Lung (tissue), 12 donors: ENCODE measurements around the gene KCTD16. TPM values are rescaled to one million over a fixed set of nuclear protein-coding genes. Genes with fewer than 3 reads are reported as not detected.

ENCODE experiments used
- ATAC-seq: fragments of 200-7000 bp; cut with Tn5 transposase; one replicate; pipeline ENCODE4 v1.9.1; 2020; ENCODE audit warnings: moderate number of reproducible peaks; ENCODE audit not compliant: insufficient read depth, low FRiP score
- DNase-seq, 3 donors: peaks; one replicate each; pipeline ENCODE4 v3.0.0-alpha.2; 2013 to 2017
- H3K27ac ChIP-seq, 2 donors: one replicate each; pipeline ENCODE4 v1.5.1; 2013; ENCODE audit warnings: mild to moderate bottlenecking in 2 of 2, moderate library complexity in 2 of 2, control low read depth in 1 of 2, inconsistent platforms in 1 of 2, low read depth in 1 of 2, low read length in 1 of 2
- H3K27me3 ChIP-seq, 3 donors: one replicate each; pipeline ENCODE4 v1.5.1; 2013; ENCODE audit warnings: low read length in 2 of 3; ENCODE audit not compliant: control insufficient read depth in 3 of 3, insufficient read depth in 3 of 3
- H3K36me3 ChIP-seq, 4 donors: one replicate each; pipeline ENCODE4 v1.5.1; 2013; ENCODE audit warnings: low read length in 4 of 4, mild to moderate bottlenecking in 1 of 4, moderate library complexity in 1 of 4; ENCODE audit not compliant: control insufficient read depth in 4 of 4, insufficient read depth in 4 of 4
- H3K4me1 ChIP-seq, 5 donors: one replicate each; pipeline ENCODE4 v1.5.1; 2013; ENCODE audit warnings: low read length in 5 of 5, mild to moderate bottlenecking in 2 of 5, moderate library complexity in 1 of 5; ENCODE audit not compliant: control insufficient read depth in 5 of 5, insufficient read depth in 5 of 5
- H3K4me3 ChIP-seq: one replicate; pipeline ENCODE4 v1.5.1; 2013; ENCODE audit warnings: mild to moderate bottlenecking, control low read depth, moderate library complexity
- H3K9ac ChIP-seq, 2 donors: one replicate each; pipeline ENCODE4 v1.5.1; 2013; ENCODE audit warnings: low read length in 2 of 2, control low read depth in 1 of 2; ENCODE audit not compliant: insufficient read depth in 1 of 2
- H3K9me3 ChIP-seq, 4 donors: one replicate each; pipeline ENCODE4 v1.5.1; 2013; ENCODE audit warnings: low read length in 3 of 4, mild to moderate bottlenecking in 1 of 4, moderate library complexity in 1 of 4; ENCODE audit not compliant: control insufficient read depth in 4 of 4, insufficient read depth in 3 of 4
- CTCF ChIP-seq: IDR thresholded peaks from 2 replicates; pipeline ENCODE4 v1.5.1; 2012; ENCODE audit warnings: mild to moderate bottlenecking; ENCODE audit errors: control extremely low read depth, extremely low read depth
- WGBS, 2 donors: extraction: QIAGEN DNeasy Blood & Tissue Kit; methylation state at CpG; one replicate each; pipeline ENCODE4 v1.1.7; 2013; 5-methylcytosine and 5-hydroxymethylcytosine counted together
- polyA plus RNA-seq, 2 donors: library from polyadenylated mRNA; stranded (reverse); fragments of 200-250 nt; gene quantifications; one replicate each; pipeline ENCODE4 v1.2.1, GENCODE V29; 2013
- total RNA-seq, 2 donors: library from RNA; depleted of rRNA in 1 of 2; stranded (reverse); fragments of >200 nt in 1 of 2; gene quantifications; one replicate each; pipeline ENCODE4 v1.2.1, GENCODE V29; 2014 to 2021
- donor health status: control.
- donor health status: control.
- donor health status: Bipolar disorder and iron deficiency.
- donor health status: healthy.
- donor health status: DM: yes; HTN: yes; CAD: no.

KCTD16 gene
- total and polyA plus RNA-seq, 4 donors = 0.07 to 0.63 (median 0.27) TPM

- Histone ChIP-seq H3K9ac (no peak overlapping the region), H3K27ac (no peak overlapping the region), H3K27me3 (no peaks in the 10 kb centered on the region), H3K4me1 (peaks cover 0 to 5% (median 0%) of the 10 kb centered on the region in 5 donors), H3K36me3 (no peaks in the 10 kb centered on the region), H3K4me3 (no peak overlapping the region), H3K9me3 (no peaks in the 10 kb centered on the region)
- no peak for ATAC-seq
- no peak for TF ChIP-seq CTCF
- 87 to 95% methylated on average over 2 of the region's 2 CpGs for WGBS, 2 donors
- DNase-seq = peak in 1 of 3 donors; percentile 32
Measured at GRCh38 chr5:144284931-144285502, 114.3 kb downstream of the KCTD16 start.

- Histone ChIP-seq H3K9me3 (no peaks in the 10 kb centered on the region), H3K27ac (no peak overlapping the region), H3K4me3 (no peak overlapping the region), H3K36me3 (no peaks in the 10 kb centered on the region), H3K27me3 (no peaks in the 10 kb centered on the region), H3K9ac (no peak overlapping the region), H3K4me1 (peaks cover 0 to 5% (median 0%) of the 10 kb centered on the region in 5 donors)
- ATAC-seq = no peak
- 81 to 93% methylated on average over 2 of the region's 2 CpGs for WGBS, 2 donors
- no peak for DNase-seq
- TF ChIP-seq CTCF = no peak
Measured at GRCh38 chr5:144289277-144289676, 118.6 kb downstream of the KCTD16 start.

GRCh38 chr5:144292029-144292428, 121.4 kb downstream of the KCTD16 start:
- TF ChIP-seq CTCF = no peak
- Histone ChIP-seq H3K27me3 (peaks cover 0 to 4% (median 0%) of the 10 kb centered on the region in 3 donors), H3K9ac (no peak overlapping the region), H3K9me3 (no peaks in the 10 kb centered on the region), H3K27ac (no peak overlapping the region), H3K36me3 (no peaks in the 10 kb centered on the region), H3K4me3 (no peak overlapping the region), H3K4me1 (no peaks in the 10 kb centered on the region)
- ATAC-seq = no peak
- no peak for DNase-seq

- TF ChIP-seq CTCF = no peak
- peaks cover 0 to 4% (median 4%) of the 10 kb centered on the region in 3 donors for H3K27me3 ChIP-seq
- no peaks in the 10 kb centered on the region for H3K9me3 ChIP-seq
- no peaks in the 10 kb centered on the region for H3K36me3 ChIP-seq
- DNase-seq (no peak), ATAC-seq (no peak)
- no peak overlapping the region for H3K27ac ChIP-seq
- no peak overlapping the region for H3K9ac ChIP-seq
- H3K4me3 ChIP-seq = no peak overlapping the region
- H3K4me1 ChIP-seq = no peaks in the 10 kb centered on the region
Measured at GRCh38 chr5:144295284-144295683, 124.6 kb downstream of the KCTD16 start.
